ENCODE results near the gene TFAP2A. TPM values are rescaled to one million over a fixed set of nuclear protein-coding genes. Genes with fewer than 3 reads are reported as not detected.

The TFAP2A gene
- total RNA-seq, 1 donor from 2014 or later = 66.6 TPM

DNA sequence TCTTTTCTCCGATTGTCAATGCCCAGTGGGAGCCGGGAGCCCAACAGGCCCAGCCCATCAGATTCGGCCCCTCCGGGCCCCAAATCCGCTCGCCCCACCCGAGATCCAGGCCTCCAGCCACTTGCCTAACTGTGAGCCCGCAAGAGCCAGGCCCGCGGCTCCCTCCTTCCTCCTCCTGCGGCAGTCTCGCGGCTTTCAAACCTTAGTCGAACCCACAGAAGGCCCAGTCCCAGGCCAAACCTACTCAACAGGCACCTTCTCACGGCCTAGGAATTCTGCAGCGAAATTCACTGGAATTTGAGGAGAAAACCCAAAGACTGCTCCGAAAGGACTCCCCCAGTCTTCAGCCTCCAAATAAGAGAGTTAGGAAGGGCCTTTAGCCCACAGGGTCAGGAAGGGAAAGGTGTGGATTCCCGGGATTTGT is 2.8 kb upstream of the TFAP2A start:
- Mint-ChIP-seq H3K4me1 (ENCODE audit: unreplicated experiment) (peaks cover 16% of the 10 kb centered on the region), H3K27me3 (peaks cover 98% of the 10 kb centered on the region), H3K9me3 (no peaks in the 10 kb centered on the region), H3K27ac (peak overlapping the region; percentile 98), H3K4me3 (peak overlapping the region; percentile 95), H3K36me3 (peaks cover 21% of the 10 kb centered on the region)
- no peak for DNase-seq (ENCODE audit: extremely low spot score, unreplicated experiment)
- TF ChIP-seq, protein P1, sequence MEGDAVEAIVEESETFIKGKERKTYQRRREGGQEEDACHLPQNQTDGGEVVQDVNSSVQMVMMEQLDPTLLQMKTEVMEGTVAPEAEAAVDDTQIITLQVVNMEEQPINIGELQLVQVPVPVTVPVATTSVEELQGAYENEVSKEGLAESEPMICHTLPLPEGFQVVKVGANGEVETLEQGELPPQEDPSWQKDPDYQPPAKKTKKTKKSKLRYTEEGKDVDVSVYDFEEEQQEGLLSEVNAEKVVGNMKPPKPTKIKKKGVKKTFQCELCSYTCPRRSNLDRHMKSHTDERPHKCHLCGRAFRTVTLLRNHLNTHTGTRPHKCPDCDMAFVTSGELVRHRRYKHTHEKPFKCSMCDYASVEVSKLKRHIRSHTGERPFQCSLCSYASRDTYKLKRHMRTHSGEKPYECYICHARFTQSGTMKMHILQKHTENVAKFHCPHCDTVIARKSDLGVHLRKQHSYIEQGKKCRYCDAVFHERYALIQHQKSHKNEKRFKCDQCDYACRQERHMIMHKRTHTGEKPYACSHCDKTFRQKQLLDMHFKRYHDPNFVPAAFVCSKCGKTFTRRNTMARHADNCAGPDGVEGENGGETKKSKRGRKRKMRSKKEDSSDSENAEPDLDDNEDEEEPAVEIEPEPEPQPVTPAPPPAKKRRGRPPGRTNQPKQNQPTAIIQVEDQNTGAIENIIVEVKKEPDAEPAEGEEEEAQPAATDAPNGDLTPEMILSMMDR (conservative IDR thresholded peaks at IDR 0.05) = no peak

DNA sequence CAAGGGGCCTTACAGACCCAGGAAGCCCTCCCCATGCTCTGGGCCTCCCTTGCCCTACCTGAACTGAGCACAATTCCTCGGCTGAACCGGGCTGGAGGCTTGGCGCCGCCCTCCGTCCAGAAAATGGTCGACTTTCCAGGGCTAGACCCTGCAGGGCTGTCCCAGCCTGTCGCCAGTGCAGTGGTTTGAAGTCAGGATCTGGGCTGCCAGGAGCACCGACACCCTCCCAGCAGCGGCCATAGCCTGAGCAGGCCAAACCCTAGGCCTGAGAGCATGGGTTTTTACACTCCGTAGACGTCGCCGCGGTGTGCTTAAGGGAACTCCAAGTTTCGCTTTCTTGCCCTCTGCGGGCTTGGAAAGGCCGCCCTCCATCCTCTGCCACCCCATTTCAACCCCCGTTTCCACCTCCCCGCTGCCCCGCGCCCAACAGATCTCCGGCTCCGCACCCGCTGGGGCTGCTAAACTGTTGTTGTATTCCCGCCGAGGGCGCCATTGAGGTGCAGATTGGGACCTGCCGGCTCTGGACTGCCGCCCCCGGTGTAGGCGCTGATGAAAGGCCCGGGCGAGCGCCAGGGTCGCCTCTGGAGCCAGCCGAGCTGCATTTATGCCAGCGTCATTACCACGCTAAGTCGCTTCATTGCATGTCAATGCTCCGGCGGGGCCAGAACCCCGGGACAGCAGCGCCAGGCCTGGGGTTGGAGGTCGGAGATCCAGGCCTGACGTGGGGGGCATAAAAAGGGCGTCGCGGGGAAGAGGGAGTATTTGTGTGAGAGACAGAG is 2.2 kb upstream of the TFAP2A start:
- no peak for DNase-seq (ENCODE audit: extremely low spot score, unreplicated experiment)
- Mint-ChIP-seq H3K4me3 (peak overlapping the region; percentile 95), H3K4me1 (ENCODE audit: unreplicated experiment) (peaks cover 16% of the 10 kb centered on the region), H3K36me3 (peaks cover 21% of the 10 kb centered on the region), H3K9me3 (no peaks in the 10 kb centered on the region), H3K27me3 (peaks cover 94% of the 10 kb centered on the region), H3K27ac (peak overlapping the region; percentile 98)
- TF ChIP-seq, protein P1 (conservative IDR thresholded peaks at IDR 0.05) = no peak

DNA sequence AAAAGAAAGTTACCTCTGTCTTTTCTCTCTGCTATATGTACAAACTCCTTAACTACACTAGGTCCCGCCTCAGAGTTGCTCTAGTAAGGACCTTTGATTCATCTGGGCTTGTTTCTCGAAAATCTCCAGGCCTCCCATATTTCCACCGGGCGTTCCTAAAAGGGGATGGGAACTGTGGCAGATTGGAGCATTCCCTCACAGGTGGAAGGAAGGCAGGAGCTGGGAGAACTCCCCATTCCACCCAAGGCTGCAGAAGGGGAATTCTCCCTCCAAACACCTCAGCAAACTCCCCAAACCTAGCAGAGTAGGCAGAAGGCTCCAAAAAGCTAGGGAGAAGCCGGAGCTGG is 1.6 kb upstream of the TFAP2A start:
- Mint-ChIP-seq H3K27ac (peak overlapping the region; percentile 98), H3K27me3 (peaks cover 94% of the 10 kb centered on the region), H3K4me1 (ENCODE audit: unreplicated experiment) (peaks cover 16% of the 10 kb centered on the region), H3K4me3 (peak overlapping the region; percentile 95), H3K36me3 (peaks cover 25% of the 10 kb centered on the region), H3K9me3 (no peaks in the 10 kb centered on the region)
- no peak for DNase-seq (ENCODE audit: extremely low spot score, unreplicated experiment)
- TF ChIP-seq, protein P1 (conservative IDR thresholded peaks at IDR 0.05) = no peak

DNA sequence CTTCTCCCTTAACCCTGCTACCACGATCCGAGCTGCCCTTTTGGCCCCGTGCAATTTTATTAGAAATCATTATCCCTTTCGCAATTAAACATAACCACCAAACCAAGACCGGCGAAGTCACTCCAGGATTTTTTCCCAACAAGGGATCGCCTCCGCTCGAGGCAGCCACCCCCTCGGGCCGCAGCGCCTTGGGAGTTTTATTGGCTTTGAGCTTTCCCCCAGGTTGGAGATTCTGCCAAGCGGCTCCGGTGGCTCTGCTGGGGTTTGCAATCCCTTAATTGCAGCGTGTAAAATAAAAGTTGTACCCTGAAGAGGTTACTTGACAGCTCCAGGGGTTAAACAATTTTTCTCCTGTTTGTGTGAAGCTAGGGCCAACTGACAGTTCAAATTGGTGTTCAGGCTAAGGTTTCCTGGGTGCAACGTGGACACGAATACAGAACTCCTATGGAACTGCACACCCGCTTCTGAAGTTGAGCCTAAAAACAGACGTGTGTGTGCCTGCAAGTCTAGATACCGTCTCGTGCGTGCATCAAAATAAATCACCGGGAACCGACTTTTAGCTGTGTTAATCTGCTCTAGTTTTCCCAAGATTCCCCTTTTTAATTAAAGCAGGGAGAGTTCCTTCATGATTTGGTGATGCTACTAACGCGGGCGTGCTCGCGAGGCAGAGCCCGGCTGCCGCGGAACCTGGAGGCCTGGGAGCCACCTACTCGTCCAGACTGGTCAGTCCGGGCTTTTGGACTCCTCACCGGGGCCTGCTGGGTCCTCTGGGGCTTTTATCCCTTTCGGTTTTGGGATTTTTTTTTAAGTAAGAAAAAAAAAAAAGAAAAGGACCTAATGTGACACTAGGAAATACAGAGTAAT is 975 bp upstream of the TFAP2A start:
- Mint-ChIP-seq H3K4me3 (peak overlapping the region; percentile 95), H3K4me1 (ENCODE audit: unreplicated experiment) (peaks cover 16% of the 10 kb centered on the region), H3K27ac (peak overlapping the region; percentile 98), H3K9me3 (no peaks in the 10 kb centered on the region), H3K27me3 (peaks cover 94% of the 10 kb centered on the region), H3K36me3 (peaks cover 29% of the 10 kb centered on the region)
- no peak for DNase-seq (ENCODE audit: extremely low spot score, unreplicated experiment)
- TF ChIP-seq, protein P1 (conservative IDR thresholded peaks at IDR 0.05) = no peak

DNA sequence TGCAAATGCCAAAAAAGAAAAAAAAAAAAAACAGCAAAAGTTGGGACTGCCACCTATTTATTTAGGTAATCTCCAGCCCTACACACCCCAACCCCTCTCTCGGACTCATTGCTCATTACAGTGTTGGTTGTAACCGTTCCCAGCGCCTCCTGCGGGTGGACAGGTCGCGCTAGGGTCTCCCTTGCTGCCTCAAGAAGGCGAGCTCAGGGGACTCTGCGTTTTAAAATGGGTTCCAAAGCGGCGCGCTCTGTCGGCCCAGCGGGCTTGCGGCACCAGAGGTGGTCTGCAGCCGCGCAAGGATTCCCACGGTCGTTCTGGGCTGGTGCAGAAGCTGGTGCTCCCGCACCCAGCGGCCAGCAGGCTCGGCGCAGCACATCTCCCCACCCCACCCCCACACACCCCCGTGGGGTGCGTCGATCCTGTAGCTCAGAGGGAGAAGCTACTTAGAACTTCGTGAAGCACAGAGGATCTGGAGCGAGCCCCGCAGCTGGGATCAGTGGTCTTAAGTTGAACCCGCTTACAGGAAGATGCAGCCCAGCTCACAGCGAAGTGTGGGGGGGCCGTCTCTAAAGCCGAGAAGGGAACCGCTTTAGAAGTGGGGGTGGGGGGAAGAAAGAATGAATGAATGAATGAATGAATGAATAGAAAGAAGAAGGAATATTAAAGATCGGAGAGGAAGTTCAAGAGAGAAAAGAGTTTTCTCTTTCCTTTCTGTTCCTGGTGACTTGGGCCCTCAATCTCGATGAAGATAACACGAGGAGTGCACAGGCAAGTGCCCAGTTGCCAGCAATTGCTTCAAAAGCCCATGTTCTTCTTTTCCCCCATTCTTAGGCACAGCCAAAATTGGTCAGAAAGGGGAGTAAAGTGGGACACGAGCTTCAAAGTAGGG is 780 bp downstream of the TFAP2A start:
- Mint-ChIP-seq H3K4me3 (peak overlapping the region; percentile 95), H3K27me3 (peaks cover 94% of the 10 kb centered on the region), H3K9me3 (no peaks in the 10 kb centered on the region), H3K27ac (peak overlapping the region; percentile 98), H3K36me3 (peaks cover 47% of the 10 kb centered on the region), H3K4me1 (ENCODE audit: unreplicated experiment) (peaks cover 9% of the 10 kb centered on the region)
- no peak for DNase-seq (ENCODE audit: extremely low spot score, unreplicated experiment)
- TF ChIP-seq, protein P1 (conservative IDR thresholded peaks at IDR 0.05) = peak; percentile 53
